ENCODE measurements around the gene TSPAN14. TPM values are rescaled to one million over a fixed set of nuclear protein-coding genes. Genes with fewer than 3 reads are reported as not detected.
A peak's percentile ranks its signal among the peaks of the same experiment; 100 is the strongest.

TSPAN14 gene
- total RNA-seq, 1 donor from 2014 or later, result 38.7 TPM

GRCh38 chr10:80496555-80497172, 42.6 kb downstream of the TSPAN14 start:
- DNase-seq (ENCODE audit: missing footprints), result no peak
- intact Hi-C loops (cut with DNase I), result loop anchor here (2.0 kb wide), 1 partner anchor 22 kb away; no protein-coding TSS in a partner anchor

DNA sequence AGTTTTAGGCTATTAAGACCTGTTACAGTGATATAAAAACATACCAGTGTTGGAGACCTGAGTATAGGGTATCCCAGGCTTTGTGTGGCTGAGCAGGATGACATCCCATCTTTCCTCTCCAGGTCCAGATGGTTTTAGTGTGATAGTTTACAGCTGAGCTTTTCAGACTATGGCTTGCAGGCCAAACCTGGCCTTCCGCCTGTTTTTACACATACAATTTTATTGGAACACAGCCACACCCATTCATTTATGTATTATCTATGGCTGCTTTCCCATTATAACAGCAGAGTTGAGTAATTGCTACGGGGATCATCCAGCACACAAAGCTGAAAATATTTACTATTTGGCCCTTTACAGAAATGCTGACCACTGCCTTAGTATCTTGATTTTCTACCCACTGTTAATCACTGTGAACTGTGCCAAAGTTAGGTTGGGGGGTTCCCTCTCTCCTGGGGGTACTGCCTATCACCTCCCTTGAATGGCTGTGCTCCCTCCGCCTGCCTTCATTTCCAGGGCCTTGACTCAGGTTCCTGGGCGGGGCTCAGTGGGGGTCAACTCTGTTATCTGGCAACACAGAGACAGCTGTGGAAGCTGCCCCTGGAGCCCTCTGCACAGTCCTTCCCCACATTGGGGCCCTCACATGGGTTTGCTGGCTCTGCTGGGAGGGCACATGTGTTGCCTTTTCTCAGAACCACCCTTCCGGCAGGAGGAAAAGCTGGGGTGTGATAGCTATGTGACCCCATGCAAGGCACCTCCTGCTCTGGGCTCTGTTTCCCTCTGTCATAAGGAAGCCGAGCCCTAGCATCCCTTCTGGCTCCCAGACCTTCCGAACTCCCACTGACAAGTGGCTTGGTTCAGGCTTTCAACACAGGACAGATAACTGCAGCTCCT, 43.3 kb downstream of the TSPAN14 start:
- ATAC-seq, result peak; percentile 53
- intact Hi-C loops (cut with DNase I), result loop anchor here (2.0 kb wide), 2 partner anchors 23 to 43 kb away; partner anchors contain the start of gene TSPAN14

More at GRCh38 chr10:80496555-80497172, 42.6 kb downstream of the TSPAN14 start:
- ATAC-seq, result no peak

GRCh38 chr10:80498078-80498832, 44.1 kb downstream of the TSPAN14 start:
- DNase-seq (ENCODE audit: missing footprints) (no peak), ATAC-seq (no peak)
- intact Hi-C loops (cut with DNase I), result loop anchor here (2.0 kb wide), 1 partner anchor 43 kb away; the partner anchor contains the start of gene TSPAN14

More for the DNA sequence above, 43.3 kb downstream of the TSPAN14 start:
- DNase-seq (ENCODE audit: missing footprints), result peak; percentile 86

GRCh38 chr10:80498833-80499741, 45.0 kb downstream of the TSPAN14 start:
- peak; percentile 97 for DNase-seq (ENCODE audit: missing footprints)
- peak; percentile 93 for ATAC-seq
- intact Hi-C loops (cut with DNase I), result loop anchor here (2.0 kb wide), 1 partner anchor 44 kb away; the partner anchor contains the start of gene TSPAN14

DNA sequence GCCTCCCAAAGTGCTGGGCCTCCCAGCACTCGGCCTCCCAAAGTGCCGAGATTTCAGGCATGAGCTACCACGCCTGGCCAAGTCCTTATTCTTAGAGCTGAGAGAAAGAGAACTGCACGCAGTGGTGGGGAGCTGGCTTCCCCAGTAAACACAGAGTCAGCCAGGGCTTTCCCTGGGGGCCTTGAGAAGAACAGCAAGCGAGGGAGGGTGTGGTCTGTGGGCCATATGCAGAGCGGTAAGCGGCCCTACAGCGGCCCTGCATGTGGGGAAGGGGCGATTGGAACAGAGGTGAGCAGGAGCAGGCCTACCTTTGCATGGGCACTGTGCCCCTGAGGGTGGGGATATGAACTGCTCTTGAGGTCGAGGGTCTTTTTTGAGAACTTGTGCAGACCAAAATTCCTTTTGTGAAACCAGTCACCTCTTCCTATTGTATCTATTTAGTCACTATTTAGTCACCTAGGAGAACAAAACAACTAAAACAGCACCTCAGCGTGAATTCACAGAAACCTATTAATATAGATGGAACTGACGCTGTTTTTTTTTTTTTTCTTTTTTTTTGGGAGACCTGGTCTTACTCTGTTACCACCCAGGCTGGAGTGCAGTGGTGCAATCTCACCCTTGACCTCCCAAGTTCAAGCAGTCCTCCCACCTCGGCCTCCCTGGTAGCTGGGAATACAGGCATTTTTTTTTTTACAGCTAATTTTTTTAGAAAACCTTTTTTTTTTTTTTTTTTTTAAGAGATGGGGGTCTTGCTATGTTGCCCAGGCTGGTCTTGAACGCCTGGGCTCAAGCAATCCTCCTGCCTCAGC, 46.7 kb downstream of the TSPAN14 start:
- intact Hi-C loops (cut with DNase I), result no loop called here
- DNase-seq (ENCODE audit: missing footprints) (peak; percentile 84), ATAC-seq (peak; percentile 44)

- intact Hi-C loops (cut with DNase I), result no loop called here
- ATAC-seq (no peak), DNase-seq (ENCODE audit: missing footprints) (no peak)
Observed at GRCh38 chr10:80501381-80501912, 47.3 kb downstream of the TSPAN14 start.

DNA sequence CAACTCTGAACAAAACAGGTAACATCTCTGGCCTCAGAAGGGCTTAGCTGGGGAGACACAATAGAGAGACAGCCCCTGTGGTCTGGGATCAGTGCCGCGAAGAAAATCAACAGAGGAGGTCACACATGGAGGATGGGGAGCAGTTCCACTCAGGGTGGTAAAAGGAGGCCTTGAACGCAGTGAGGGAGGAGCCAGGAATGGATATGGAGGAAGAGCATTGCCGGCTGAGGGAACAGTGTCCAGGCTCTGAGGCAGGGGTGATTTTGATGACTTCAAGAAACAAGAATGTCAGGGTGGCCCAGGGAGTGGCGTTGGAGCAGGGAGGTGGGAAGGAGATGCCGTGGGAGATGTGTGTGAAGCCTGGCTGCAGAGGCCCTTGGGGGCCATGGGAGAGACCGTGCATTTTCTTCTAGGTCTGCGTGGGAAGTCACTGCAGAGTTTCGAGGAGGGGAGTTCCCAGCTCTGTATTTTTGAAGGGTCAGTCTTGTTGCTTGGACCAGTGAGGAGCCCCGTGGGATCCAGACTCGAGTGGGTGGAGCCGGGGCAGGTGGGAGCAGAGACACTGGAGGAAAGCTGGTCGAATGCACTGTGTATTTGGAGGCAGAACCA, 47.9 kb downstream of the TSPAN14 start:
- no peak for ATAC-seq
- intact Hi-C loops (cut with DNase I), result no loop called here
- peak; percentile 30 for DNase-seq (ENCODE audit: missing footprints)

DNA sequence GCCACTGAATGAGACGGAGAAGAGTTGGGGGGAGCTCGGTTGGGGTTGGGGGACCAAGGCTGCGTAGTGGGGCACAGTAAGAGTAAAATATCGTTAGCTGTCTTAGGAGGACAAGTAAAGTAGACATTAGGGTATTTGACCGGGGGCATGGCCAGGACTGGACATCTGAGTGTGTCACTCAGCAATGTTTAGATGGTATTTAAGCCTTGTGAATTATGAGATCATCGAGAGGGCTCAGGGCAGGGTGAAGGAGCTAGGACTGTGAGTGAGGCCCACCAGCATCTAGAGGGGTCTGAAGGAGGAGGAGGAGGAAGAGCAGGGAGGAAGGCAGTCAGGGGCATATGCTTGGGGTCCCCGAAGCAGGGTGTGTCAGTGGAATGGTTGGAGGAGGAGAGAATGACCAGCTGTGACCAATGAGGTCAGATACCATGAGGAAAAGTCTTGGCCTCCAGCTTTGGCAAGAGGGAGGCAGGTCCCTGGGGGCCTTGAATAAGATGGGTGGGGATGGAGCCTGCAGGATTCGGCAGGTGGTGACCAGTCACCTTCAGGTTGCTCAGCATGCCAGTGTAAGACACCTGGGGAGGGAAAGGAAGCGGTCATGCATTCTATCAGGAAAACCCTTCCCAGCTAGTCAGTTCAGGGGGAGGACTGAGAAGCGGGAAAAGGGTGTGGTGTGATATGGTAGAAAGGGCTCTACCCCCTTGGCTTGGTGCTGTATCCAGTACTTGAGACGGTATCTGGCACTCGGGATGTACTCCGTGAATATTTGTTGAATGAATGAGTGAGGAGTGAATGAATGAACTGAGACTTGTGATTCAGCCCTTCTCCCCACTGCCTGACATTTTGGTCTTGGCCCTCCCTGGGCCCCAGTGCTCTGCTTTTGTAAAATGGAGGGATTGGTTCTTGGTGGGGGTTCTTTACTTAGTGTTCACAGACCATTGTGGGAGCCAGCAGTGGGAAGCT, 48.8 kb downstream of the TSPAN14 start:
- no peak for ATAC-seq
- peak; percentile 41 for DNase-seq (ENCODE audit: missing footprints)
- intact Hi-C loops (cut with DNase I), result no loop called here

DNA sequence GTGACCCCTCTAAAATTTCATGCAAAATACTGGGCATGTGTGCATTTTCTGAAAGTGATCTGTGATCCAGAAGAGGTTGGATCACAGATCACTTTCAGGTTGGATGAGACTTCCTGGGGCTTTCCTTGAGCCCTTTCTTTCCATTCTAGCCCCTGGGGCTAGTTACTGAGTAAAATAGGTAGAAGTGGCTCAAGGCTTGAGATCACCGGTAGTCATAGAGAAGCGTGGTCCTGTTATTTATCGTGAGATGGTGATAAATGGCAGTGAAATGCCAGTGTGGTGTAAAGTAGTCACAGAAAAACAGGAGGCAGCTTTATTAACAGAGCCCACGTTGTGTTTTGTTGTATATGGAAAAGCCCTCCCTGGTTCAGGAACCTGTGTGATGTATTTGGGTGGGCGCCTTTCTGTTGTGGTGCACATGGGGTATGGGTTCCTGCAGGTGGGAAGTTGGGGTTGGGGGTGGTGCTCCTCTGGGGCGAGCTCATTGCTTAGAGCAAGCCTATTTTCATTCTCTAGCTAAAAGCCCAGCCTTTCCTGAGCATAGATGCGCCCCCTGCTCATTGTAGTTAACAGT, 49.6 kb downstream of the TSPAN14 start:
- no peak for DNase-seq (ENCODE audit: missing footprints)
- intact Hi-C loops (cut with DNase I), result loop anchor here (2.0 kb wide), 1 partner anchor 121 kb away; no protein-coding TSS in a partner anchor
- ATAC-seq, result no peak

DNA sequence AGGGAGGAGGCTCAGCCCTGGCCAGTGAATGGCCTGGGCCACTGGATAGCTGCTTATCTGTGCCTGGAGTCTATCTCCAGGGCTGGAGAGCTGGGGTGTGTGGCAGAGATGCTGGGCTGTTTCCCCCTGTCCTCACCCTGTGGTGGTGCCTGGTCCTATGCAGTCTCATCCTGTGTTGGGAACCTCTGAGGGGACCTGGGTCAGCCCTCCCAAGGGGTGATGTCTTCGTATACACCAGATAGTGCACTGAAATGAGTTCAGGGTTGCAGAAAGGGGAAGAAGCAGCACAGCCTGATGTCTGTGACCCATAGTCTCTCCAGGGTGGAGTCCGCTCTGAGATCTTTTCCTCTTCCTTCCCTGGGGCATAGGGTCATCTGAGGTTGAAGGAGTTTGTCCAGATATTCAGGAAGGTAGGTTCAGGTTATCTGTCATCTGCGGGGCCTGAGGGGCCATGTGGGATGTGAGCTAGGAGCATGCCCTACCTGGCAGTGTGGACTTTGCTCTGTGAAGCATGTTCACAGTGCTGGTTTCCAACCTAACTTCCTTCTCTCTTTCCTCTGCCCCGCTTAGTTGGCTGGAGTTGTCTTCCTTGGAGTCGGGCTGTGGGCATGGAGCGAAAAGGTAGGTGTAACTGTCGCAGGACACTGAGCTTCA, 50.2 kb downstream of the TSPAN14 start:
- ATAC-seq (no peak), DNase-seq (ENCODE audit: missing footprints) (peak; percentile 42)
- intact Hi-C loops (cut with DNase I), result loop anchor here (2.0 kb wide), 1 partner anchor 121 kb away; no protein-coding TSS in a partner anchor

DNA sequence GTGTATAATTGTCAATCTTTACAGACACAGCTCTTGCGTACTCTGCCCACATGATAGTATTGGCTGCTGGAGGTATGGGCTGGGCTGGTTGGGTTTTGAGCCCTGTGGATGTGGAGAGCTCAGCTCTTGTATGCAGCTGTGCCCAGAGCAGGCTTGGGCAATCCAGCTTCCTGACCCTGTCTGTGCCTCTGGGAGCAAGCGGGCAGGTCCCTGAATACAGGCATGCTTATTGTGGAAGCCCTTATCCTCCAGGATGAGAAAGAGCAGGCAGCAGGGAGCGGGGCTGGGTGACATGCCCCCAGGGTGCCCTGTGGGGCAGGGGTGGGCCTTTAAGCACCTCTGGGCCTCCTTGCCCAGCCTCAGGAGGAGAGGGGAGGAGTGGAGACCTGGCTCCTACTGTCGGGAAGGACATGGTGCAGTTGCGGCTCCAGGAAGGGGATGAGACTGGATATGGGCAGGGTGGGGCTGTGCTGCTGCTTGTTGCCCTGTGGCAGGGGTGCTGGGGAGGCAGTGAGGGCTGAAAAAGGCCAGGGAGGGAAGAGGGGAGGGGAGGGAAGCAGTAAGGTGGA, 50.9 kb downstream of the TSPAN14 start:
- intact Hi-C loops (cut with DNase I), result loop anchor here (1.0 to 2.0 kb wide), 2 partner anchors 61 to 122 kb away; no protein-coding TSS in a partner anchor
- ATAC-seq, result no peak
- peak; percentile 59 for DNase-seq (ENCODE audit: missing footprints)

DNA sequence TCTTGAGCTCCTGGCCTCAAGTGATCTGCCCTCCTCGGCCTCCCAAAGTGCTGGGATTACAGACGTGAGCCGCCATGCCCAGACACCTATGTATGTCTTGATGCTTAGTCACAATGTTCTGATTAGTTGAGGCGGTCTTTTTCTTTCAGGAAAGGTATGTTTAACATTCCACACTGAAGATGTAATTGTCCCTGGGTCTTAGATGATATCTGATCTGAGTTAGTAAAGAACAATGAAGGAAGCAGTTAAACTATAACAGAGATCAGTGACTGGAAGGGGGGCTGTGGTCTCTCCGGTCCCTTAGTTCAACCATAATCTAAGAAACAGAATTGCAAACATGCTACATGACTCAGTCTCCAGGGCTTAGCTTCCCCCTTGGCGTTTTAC, 52.1 kb downstream of the TSPAN14 start:
- ATAC-seq (no peak), DNase-seq (ENCODE audit: missing footprints) (peak; percentile 34)
- intact Hi-C loops (cut with DNase I), result no loop called here

DNA sequence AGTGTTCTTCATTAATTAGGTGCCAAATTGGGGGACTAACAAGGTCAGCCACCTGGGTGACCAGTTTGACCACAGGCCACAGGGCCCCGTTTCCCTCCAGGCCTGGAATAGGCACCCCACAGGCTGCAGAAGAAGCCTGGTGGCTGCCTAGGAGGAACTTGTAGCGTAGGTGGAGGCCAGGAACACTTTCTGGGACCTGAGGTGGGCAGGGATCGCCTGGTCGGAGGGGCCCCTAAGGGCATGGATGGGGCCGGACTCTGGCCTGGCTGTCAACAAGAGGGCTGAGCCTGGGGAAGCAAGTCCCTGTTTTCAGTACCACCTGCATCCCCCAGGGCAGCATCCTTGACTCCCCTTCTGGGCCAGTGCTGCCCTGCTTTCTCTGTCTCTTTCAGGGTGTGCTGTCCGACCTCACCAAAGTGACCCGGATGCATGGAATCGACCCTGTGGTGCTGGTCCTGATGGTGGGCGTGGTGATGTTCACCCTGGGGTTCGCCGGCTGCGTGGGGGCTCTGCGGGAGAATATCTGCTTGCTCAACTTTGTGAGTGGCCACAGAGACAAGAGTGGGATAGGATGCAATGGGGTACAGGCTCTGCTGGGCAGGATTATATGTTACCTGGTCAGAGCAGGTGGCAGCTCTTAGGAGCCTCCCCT, 52.9 kb downstream of the TSPAN14 start:
- intact Hi-C loops (cut with DNase I), result no loop called here
- no peak for ATAC-seq
- DNase-seq (ENCODE audit: missing footprints), result peak; percentile 56

- ATAC-seq, result no peak
- DNase-seq (ENCODE audit: missing footprints), result no peak
- intact Hi-C loops (cut with DNase I), result no loop called here
Observed at GRCh38 chr10:80509108-80509402, 54.9 kb downstream of the TSPAN14 start.
